ENCODE data around the gene MIPOL1. TPM values are rescaled to one million over a fixed set of nuclear protein-coding genes. Genes with fewer than 3 reads are reported as not detected.

MIPOL1 gene
- total and polyA plus RNA-seq, 2 of the 13 experiments (the other 11 are each of a cell fraction or from before 2014, with no cell fraction given) = 8.6 to 34.2 TPM

GRCh38 chr14:37551119-37551518 is 353.4 kb downstream of the MIPOL1 start:
- H3K4me2 ChIP-seq (ENCODE audit: low read depth, low read length) = no peak overlapping the region
- no TSS peak for BruUV-seq (replicated peaks)
- ChIA-PET CTCF (ENCODE audit: low intra/inter-chr PET ratio, low total read pairs) (interaction anchor here (0.6 kb wide), 1 partner anchor 24 kb away, joined by 3 read pairs; no protein-coding TSS in a partner anchor), POLR2A (no interaction called here)
- no peak overlapping the region for H3K27ac ChIP-seq (ENCODE audit: extremely low read length, insufficient read depth, low read length)
- no peak overlapping the region for H2AFZ ChIP-seq (ENCODE audit: low read length)
- H3K9ac ChIP-seq (ENCODE audit: insufficient read depth, low read depth, low read length) = no peak overlapping the region
- peaks cover 33% of the 10 kb centered on the region for H3K4me1 ChIP-seq (ENCODE audit: insufficient read depth, low read length)
- in situ Hi-C loops (cut with HindIII; ENCODE audit: extremely low pct_ligation_motif_present, low pct_unique_long_range_greater_than_20kb) (no loop called here), intact Hi-C loops (cut with micrococcal nuclease; ENCODE audit: unreplicated experiment) (no loop called here)
- FAIRE-seq (no peak), ATAC-seq (no peak), DNase-seq (ENCODE audit: low spot score) (no peak)
- H3K36me3 ChIP-seq (replicated peaks in 1 of 2; ENCODE audit: control insufficient read depth in 1 of 2, insufficient read depth in 2 of 2, low read length in 2 of 2) = no peaks in the 10 kb centered on the region
- H3K9me3 ChIP-seq (ENCODE audit: low read length) = peaks cover 12% of the 10 kb centered on the region
- no peaks in the 10 kb centered on the region for H3K27me3 ChIP-seq (ENCODE audit: control insufficient read depth in 1 of 2, insufficient read depth in 2 of 2, low read length in 2 of 2)
- H3K79me2 ChIP-seq (ENCODE audit: insufficient read depth, low read length) = no peaks in the 10 kb centered on the region
- no peak overlapping the region for H3K4me3 ChIP-seq (replicated peaks in 1 of 3; ENCODE audit: insufficient read depth in 1 of 3, low read depth in 2 of 3, low read length in 3 of 3)
- H4K20me1 ChIP-seq (ENCODE audit: insufficient read depth, low read length) = no peaks in the 10 kb centered on the region
- no peak for TF ChIP-seq FOXO4 (CRISPR knock-in tag; conservative IDR thresholded peaks at IDR 0.05)
- no peak for TF ChIP-seq ZNF616 (CRISPR knock-in tag; IDR thresholded peaks at IDR 0.05; ENCODE audit: low read depth)
- no peak for TF ChIP-seq ZNF234 (CRISPR knock-in tag; conservative IDR thresholded peaks at IDR 0.05)
- TF ChIP-seq ELK4 (CRISPR knock-in tag; IDR thresholded peaks at IDR 0.05; ENCODE audit: borderline replicate concordance) = no peak
- 95% methylated on average over 1 of the region's 1 CpG for WGBS (ENCODE audit: low lambda C conversion rate)

GRCh38 chr14:37553935-37554550 is 356.3 kb downstream of the MIPOL1 start:
- Histone ChIP-seq H3K4me1 (ENCODE audit: insufficient read depth, low read length) (peaks cover 15% of the 10 kb centered on the region), H3K9me3 (ENCODE audit: low read length) (peaks cover 12% of the 10 kb centered on the region), H4K20me1 (ENCODE audit: insufficient read depth, low read length) (no peaks in the 10 kb centered on the region), H3K36me3 (replicated peaks in 1 of 2; ENCODE audit: control insufficient read depth in 1 of 2, insufficient read depth in 2 of 2, low read length in 2 of 2) (no peaks in the 10 kb centered on the region), H3K4me3 (replicated peaks in 1 of 3; ENCODE audit: insufficient read depth in 1 of 3, low read depth in 2 of 3, low read length in 3 of 3) (no peak overlapping the region), H3K79me2 (ENCODE audit: insufficient read depth, low read length) (no peaks in the 10 kb centered on the region), H3K27ac (ENCODE audit: extremely low read length, insufficient read depth, low read length) (peak overlapping the region; percentile 16), H2AFZ (ENCODE audit: low read length) (peak overlapping the region; percentile 0), H3K9ac (ENCODE audit: insufficient read depth, low read depth, low read length) (no peak overlapping the region), H3K4me2 (ENCODE audit: low read depth, low read length) (no peak overlapping the region), H3K27me3 (ENCODE audit: control insufficient read depth in 1 of 2, insufficient read depth in 2 of 2, low read length in 2 of 2) (no peaks in the 10 kb centered on the region)
- POLR2A ChIA-PET = no interaction called here
- ATAC-seq (peak; percentile 84), FAIRE-seq (no peak), DNase-seq (ENCODE audit: low spot score) (peak; percentile 62)
- no TSS peak for BruUV-seq (replicated peaks)
- intact Hi-C loops (cut with micrococcal nuclease; ENCODE audit: unreplicated experiment) (no loop called here), in situ Hi-C loops (cut with HindIII; ENCODE audit: extremely low pct_ligation_motif_present, low pct_unique_long_range_greater_than_20kb) (no loop called here)
- CTCF ChIA-PET (ENCODE audit: low intra/inter-chr PET ratio, low total read pairs) = no interaction called here
- 100% methylated on average over 1 of the region's 1 CpG for WGBS (ENCODE audit: low lambda C conversion rate)
- TF ChIP-seq MAF1 (CRISPR knock-in tag; IDR thresholded peaks at IDR 0.05; ENCODE audit: borderline replicate concordance) = no peak
- TF ChIP-seq ELK4 (CRISPR knock-in tag; IDR thresholded peaks at IDR 0.05; ENCODE audit: borderline replicate concordance) = no peak
- no peak for TF ChIP-seq JARID2 (CRISPR knock-in tag; IDR thresholded peaks at IDR 0.05; ENCODE audit: insufficient replicate concordance)
- 0 out of 4 replicates have a peak, but pooled peaks of 1 of the 2 experiments have one; percentile 15 for TF ChIP-seq EP300 (IDR thresholded peaks at IDR 0.05; ENCODE audit: low read depth in 2 of 2, low read length in 2 of 2)
- TF ChIP-seq EP300 (CRISPR knock-in tag; IDR thresholded peaks at IDR 0.05; ENCODE audit: borderline replicate concordance) = no peak
- no peak for TF ChIP-seq ZNF678 (CRISPR knock-in tag; IDR thresholded peaks at IDR 0.05)
- TF ChIP-seq YEATS4 (CRISPR knock-in tag; IDR thresholded peaks at IDR 0.05; ENCODE audit: borderline replicate concordance) = no peak
- no peak for TF ChIP-seq KMT2B (CRISPR knock-in tag; IDR thresholded peaks at IDR 0.05)
- TF ChIP-seq NCOA2 (CRISPR knock-in tag; IDR thresholded peaks at IDR 0.05) = no peak
- no peak for TF ChIP-seq FOSL2 (CRISPR knock-in tag; IDR thresholded peaks at IDR 0.05)
- TF ChIP-seq PAF1 (CRISPR knock-in tag; IDR thresholded peaks at IDR 0.05) = no peak
- TF ChIP-seq NFE2L1 (CRISPR knock-in tag; IDR thresholded peaks at IDR 0.05; ENCODE audit: borderline replicate concordance) = no peak
